LNCaP clone FGC (cell line): Measurements from ENCODE around the gene AS3MT.
"Not testable (repeated sequence)": the region's sequence is repeated elsewhere in the genome, so short reads cannot be mapped to it uniquely, and the experiment has no call there.

Source experiments
- DNase-seq: peaks from one replicate; pipeline ENCODE4 v3.0.0-alpha.2; 2011; ENCODE audit warnings: low read depth
- H3K4me3 ChIP-seq: 2 replicates; pipeline ENCODE4 v1.5.1; 2011; ENCODE audit warnings: mild to moderate bottlenecking, low read depth, low read length, control low read depth
- CTCF ChIP-seq: IDR thresholded peaks from 2 replicates; pipeline ENCODE4 v1.5.1; 2012; ENCODE audit warnings: mild to moderate bottlenecking; ENCODE audit not compliant: control insufficient read depth, insufficient read depth; ENCODE audit errors: extremely low read depth

The AS3MT gene

GRCh38 chr10:102869258-102870198 lies at the start of gene AS3MT:
TSS of gene AS3MT (plus strand) at chr10:102869470. CDS start at chr10:102869593, 123 bp downstream.
- H3K4me3 ChIP-seq, result peak within 1 kb of the TSS; percentile 49
- DNase-seq, result no peak
- TF ChIP-seq CTCF, result no peak

- not testable (repeated sequence) for DNase-seq, H3K4me3 ChIP-seq
These were observed 49.3 kb upstream of the AS3MT start for GRCh38 chr10:102820008-102820407.

GRCh38 chr10:102822222-102822621 lies 47.0 kb upstream of the AS3MT start:
- no peak for TF ChIP-seq CTCF

GRCh38 chr10:102824664-102825063 lies 44.6 kb upstream of the AS3MT start:
- DNase-seq, result no peak
- no peak for TF ChIP-seq CTCF
- no peak overlapping the region for H3K4me3 ChIP-seq

More at GRCh38 chr10:102822222-102822621, 47.0 kb upstream of the AS3MT start:
- DNase-seq, result no peak
- no peak overlapping the region for H3K4me3 ChIP-seq

GRCh38 chr10:102826148-102826796 lies 43.0 kb upstream of the AS3MT start:
- DNase-seq, result no peak
- H3K4me3 ChIP-seq, result no peak overlapping the region
- TF ChIP-seq CTCF, result no peak

- H3K4me3 ChIP-seq, result no peak overlapping the region
- no peak for TF ChIP-seq CTCF
These were observed 41.7 kb upstream of the AS3MT start for GRCh38 chr10:102827597-102827975.

GRCh38 chr10:102831322-102832071 lies 37.8 kb upstream of the AS3MT start:
- no peak overlapping the region for H3K4me3 ChIP-seq
- DNase-seq, result no peak
- no peak for TF ChIP-seq CTCF

More at GRCh38 chr10:102827597-102827975, 41.7 kb upstream of the AS3MT start:
- DNase-seq, result no peak
